IPS-18c (cell line): ENCODE data around the gene LDHD.
"Not testable (repeated sequence)": the region's sequence is repeated elsewhere in the genome, so short reads cannot be mapped to it uniquely, and the experiment has no call there.

Source experiments
- H3K4me3 ChIP-seq: 2 replicates; pipeline ENCODE4 v1.7.0; 2013; ENCODE audit warnings: low read depth, mild to moderate bottlenecking, low read length, moderate library complexity; ENCODE audit not compliant: insufficient read depth
- H3K9me3 ChIP-seq: one replicate; pipeline ENCODE4 v1.6.1; 2013; ENCODE audit warnings: mild to moderate bottlenecking, low read length, moderate library complexity; ENCODE audit not compliant: control insufficient read depth, insufficient read depth

LDHD gene

DNA sequence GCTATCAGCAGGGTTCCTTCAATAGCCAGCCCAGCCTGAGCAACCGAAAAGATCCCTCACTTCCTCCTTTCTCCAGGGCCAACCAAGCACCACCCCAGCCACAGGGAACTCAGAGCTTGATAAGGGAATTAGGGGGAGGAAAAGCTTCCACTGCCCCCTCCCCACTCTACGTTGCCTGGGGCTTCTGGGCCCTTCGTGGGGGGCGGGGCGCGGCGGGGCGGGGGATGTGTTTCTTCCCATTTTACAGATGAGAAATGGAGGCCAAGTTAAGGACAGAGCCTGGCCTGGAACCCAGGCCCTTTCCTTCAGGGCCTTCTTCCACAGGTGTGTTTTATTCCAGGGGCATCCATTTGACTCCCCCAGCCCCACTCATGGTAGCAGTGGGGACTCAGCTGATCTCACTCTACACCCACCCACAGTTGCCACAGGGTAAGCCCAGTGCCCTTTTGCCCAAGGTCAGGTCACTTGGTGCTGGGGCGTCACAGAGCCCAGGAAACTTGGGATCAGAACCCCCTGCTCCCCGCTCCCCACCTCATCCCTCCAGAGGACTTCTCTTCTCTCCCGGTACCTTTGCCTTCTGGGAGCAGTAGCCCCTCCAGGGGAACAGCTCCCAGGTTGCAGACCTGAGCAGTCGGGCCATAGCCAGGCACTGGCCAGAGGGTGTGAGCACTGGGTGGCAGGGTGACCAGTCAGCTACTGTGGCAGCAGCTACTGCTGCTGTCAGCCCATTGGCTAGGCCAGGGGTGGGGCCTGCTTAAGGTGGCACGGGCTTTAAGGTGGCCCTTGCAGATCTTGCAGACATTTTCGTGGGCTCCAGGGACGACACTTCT is at the start of gene LDHD:
LDHD (minus strand) TSS at position 700 of the 830 bp plus-strand sequence; CDS start at position 640, 60 bp downstream.
- Histone ChIP-seq H3K9me3 (no peaks in the 10 kb centered on the region), H3K4me3 (peak within 1 kb of the TSS; percentile 34; the same call in 1 of the 2 replicates)

DNA sequence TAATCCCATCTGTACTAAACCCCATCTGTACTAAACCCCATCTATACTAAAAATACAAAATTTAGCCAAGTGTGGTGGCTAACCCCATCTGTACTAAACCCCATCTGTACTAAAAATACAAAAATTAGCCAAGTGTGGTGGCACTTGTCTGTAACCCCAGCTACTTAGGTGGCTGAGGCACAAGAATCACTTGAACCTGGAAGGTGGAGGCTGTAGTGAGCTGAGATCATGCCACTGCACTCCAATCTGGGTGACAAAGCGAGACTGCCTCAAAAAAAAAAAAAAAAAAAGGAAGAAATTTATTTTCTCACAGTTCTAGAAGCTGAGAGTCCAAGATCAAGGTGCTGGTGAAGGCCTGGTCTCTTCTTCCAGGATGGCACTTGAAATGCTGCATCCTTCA is 43.8 kb upstream of the LDHD start:
- H3K9me3 ChIP-seq, result peaks cover 2% of the 10 kb centered on the region
- H3K4me3 ChIP-seq, result no peak overlapping the region

DNA sequence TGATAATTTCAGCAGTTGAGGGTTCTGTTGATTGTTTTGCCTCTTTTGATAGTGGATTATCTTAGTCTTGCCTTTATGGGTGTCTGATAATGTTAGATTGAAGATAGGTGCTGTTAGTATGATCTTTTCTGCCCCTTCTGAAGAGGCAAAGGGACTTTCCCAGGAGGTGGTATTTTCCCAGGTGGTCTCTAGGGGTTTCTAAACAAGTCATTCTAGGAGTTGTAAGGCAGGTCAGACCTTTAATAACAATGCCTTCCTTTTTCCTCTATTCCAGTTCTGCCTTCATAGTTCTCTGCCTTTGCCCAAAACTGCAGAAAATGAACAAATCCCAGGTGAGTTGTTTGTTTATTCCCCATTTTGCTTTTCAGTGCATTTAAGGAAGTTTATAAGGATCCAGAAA is 36.1 kb upstream of the LDHD start:
- H3K9me3 ChIP-seq, result peaks cover 2% of the 10 kb centered on the region
- H3K4me3 ChIP-seq, result no peak overlapping the region

DNA sequence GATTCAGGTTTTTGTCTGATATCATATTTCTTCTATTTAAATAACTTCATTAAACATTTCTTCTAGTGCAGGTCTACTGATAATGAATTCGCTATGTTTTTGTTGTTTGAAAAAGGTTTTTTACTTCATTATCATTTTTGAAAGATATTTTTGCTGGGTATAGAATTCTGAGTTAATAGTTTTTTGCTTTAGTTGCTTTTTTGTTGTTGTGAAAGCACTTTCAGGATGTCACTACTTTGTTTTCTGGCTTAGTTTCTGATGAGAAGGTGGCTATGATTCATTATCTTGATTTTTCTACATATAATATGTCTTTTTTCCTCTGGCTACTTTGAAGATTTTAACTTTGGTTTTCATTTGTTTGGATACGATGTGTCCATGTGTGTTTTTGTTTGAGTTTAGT is 35.2 kb upstream of the LDHD start:
- Histone ChIP-seq H3K9me3 (peaks cover 2% of the 10 kb centered on the region), H3K4me3 (no peak overlapping the region)

DNA sequence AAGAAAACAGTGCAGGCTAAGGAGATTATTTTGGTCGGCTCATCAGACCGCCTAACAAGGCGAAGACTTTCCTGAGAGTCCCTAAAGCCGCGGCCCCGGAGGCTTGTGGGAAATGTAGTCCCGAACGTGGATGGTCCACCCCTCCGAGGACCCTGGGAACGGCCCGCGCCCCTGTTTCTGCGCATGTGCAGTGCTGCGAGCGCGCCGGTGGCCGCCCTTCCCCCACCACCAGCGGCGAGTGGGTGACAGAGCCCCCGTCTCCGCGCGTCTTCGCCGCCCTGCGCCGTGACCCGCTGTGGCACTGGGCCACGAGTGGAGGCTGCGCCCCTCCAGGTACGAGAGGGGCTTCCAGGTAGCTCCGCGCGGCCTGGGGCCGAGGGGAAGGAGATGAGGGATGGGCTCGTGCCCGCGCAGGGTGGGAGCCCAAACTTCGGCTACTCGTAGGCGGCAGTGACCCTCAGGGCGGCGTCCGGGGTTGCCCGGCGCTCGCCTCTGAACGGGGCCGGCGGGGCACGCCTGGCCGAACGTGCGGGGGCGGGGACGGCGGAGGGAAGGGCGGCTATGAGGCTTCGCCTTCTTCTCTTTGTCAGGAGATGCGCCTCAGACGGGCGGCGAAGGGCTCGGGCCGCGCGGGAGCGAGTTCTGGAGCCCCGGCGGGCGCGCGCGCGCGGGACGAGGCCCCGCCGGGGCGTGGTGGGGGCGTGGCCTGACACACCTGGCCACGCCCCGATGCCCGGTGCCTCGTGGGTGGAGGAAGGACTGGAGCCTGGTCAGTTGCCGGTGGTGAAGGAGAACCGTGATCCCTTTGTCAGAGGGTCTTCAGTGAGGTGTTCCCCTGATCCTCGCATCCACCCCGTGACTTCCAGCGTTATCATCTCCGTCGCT is 32.0 kb upstream of the LDHD start, which contains the start of gene ZFP1:
ZFP1 (plus strand) TSS at position 214 of the 885 bp plus-strand sequence. CDS start 4,428 bp downstream, outside the sequence.
- peak within 1 kb of the TSS; percentile 99 for H3K4me3 ChIP-seq
- peaks cover 2% of the 10 kb centered on the region for H3K9me3 ChIP-seq

DNA sequence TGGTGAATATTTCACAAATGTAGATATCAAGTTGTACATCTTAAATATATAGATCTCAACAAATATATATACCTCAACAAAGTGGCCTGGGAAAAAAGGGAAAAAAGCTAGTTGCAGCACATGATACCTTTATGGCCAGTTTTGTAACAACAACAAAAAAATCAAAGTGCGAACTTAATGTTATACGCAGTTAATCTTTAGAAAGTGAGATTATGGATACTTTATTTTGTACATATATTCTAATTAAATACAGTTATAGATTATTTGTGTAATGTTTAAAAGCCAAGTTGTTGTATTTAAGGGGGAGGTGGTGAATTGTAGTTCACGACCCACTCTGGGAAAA is 31.4 kb upstream of the LDHD start:
- peaks cover 2% of the 10 kb centered on the region for H3K9me3 ChIP-seq

DNA sequence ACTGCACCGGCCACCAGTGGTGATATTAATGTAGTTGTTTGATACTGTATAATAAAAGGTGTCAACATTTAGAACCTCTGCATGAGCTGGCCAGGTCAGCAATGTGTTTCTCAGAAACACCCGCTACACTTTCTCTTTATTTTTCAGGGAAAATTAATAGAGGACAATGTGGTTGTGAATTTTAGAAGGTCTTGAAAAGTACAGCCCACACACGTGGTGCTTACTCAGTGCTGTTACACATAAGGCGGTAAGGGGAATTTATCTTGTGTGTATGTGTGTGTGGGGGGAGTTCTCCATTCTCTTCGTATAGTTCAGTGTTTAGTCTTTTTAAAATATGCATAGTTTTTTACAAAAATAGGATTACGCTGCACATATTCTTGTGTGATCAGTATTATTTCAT is 27.4 kb upstream of the LDHD start:
- H3K9me3 ChIP-seq, result no peaks in the 10 kb centered on the region
- no peak overlapping the region for H3K4me3 ChIP-seq

More for the DNA sequence above, 31.4 kb upstream of the LDHD start:
- no peak overlapping the region for H3K4me3 ChIP-seq

DNA sequence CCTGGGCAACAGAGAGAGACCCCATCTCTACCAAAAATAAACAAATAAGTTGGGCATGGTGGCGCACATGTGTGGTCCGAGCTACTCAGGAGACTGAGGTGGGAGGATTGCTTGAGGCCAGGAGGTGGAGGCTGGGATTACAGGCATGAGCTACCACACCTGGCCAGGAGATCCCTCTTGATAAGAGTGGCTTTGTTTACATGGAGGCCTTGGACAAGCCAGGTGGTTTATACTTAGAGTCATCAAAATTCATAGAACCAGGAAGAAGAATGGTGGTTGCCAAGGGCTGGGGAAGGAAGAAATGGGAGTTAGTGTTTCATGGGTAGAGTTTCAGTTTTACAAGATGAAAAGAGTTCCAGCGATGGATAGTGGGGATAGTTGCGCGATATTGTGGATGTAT is 22.9 kb upstream of the LDHD start:
- Histone ChIP-seq H3K9me3 (no peaks in the 10 kb centered on the region), H3K4me3 (no peak overlapping the region)

GRCh38 chr16:75138636-75139035 is 22.1 kb upstream of the LDHD start:
- no peaks in the 10 kb centered on the region for H3K9me3 ChIP-seq
- H3K4me3 ChIP-seq, result no peak overlapping the region

GRCh38 chr16:75138233-75138632 is 21.7 kb upstream of the LDHD start:
- Histone ChIP-seq H3K9me3 (no peaks in the 10 kb centered on the region), H3K4me3 (no peak overlapping the region)

GRCh38 chr16:75131081-75131480 is 14.5 kb upstream of the LDHD start:
- H3K4me3 ChIP-seq, result no peak overlapping the region
- peaks cover 3% of the 10 kb centered on the region for H3K9me3 ChIP-seq

- no peak overlapping the region for H3K4me3 ChIP-seq
- H3K9me3 ChIP-seq, result peaks cover 3% of the 10 kb centered on the region
Measured at GRCh38 chr16:75130150-75130771, 13.7 kb upstream of the LDHD start.

DNA sequence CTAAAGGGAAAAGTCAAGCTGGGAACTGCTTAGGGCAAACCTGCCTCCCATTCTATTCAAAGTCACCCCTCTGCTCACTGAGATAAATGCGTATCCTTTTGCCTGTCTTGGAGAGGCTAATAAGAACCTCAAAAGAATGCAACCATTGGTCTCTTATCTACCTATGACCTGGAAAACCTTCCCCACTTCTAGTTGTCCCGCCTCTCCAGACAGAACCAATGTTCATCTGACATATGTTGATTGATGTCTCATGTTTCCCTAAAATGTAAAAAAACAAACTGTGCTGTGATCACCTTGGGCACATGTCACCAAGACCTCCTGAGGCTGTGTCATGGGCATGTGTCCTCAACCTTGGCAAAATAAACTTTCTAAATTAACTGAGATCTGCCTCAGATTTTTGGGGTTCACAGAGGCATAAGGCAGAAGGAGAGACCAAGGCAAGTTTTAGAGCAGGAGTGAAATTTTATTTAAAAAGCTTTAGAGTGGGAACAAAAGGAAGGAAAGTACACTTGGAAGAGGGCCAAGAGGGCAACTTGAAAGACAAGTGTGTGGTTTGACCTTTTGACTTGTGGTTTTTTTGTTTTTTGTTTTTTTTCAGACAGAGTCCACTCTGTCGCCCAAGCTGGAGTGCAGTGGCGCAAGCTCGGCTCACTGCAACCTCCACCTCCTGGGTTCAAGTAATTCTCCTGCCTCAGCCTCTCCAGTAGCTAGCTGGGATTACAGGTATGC is 13.0 kb upstream of the LDHD start:
- H3K9me3 ChIP-seq, H3K4me3 ChIP-seq: not testable (repeated sequence)

- peaks cover 3% of the 10 kb centered on the region for H3K9me3 ChIP-seq
- no peak overlapping the region for H3K4me3 ChIP-seq
Measured at GRCh38 chr16:75127713-75128415, 11.3 kb upstream of the LDHD start.

DNA sequence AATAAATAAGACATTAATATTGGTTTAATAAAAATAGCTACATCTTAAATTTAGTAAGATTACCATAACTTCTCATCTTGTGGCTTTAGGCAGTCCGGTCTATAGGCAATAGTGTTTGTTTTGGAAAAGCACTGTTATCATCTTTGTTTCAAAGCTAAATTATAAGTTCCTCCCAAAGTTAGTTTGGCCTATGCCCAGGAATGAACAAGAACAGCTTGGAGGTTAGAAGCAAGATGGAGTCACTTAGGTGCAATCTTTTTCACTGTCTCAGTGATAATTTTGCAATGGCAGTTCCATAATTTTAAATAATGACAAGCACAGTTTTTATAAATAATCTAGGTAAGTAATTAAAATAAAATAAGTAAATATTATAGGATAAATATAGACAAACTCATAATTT is 6.0 kb upstream of the LDHD start:
- Histone ChIP-seq H3K9me3 (peaks cover 9% of the 10 kb centered on the region), H3K4me3 (no peak overlapping the region)

- Histone ChIP-seq H3K4me3 (no peak overlapping the region), H3K9me3 (peaks cover 6% of the 10 kb centered on the region)
Measured at GRCh38 chr16:75121949-75122568, 5.5 kb upstream of the LDHD start.
